Inferior parietal cortex (tissue), 1 donor: Measurements from ENCODE around the gene UBP1.
"Not testable (repeated sequence)": the region's sequence is repeated elsewhere in the genome, so short reads cannot be mapped to it uniquely, and the experiment has no call there.

Experiments used
- DNase-seq: peaks from one replicate; pipeline ENCODE4 v3.0.0-alpha.2; 2016; ENCODE audit errors: extremely low spot score

The UBP1 gene

GRCh38 chr3:33437556-33438283, 2.5 kb downstream of the UBP1 start:
- no peak for DNase-seq

GRCh38 chr3:33433843-33434242, 6.4 kb downstream of the UBP1 start:
- DNase-seq, result no peak

- no peak for DNase-seq
These were observed 9.6 kb downstream of the UBP1 start for GRCh38 chr3:33430571-33430970.

- DNase-seq, result no peak
These were observed 10.1 kb downstream of the UBP1 start for GRCh38 chr3:33430061-33430460.

- not testable (repeated sequence) for DNase-seq
These were observed 10.9 kb downstream of the UBP1 start for GRCh38 chr3:33429306-33429705.

GRCh38 chr3:33428734-33429133, 11.5 kb downstream of the UBP1 start:
- no peak for DNase-seq

GRCh38 chr3:33426630-33427317, 13.4 kb downstream of the UBP1 start:
- DNase-seq, result no peak

GRCh38 chr3:33426068-33426467, 14.1 kb downstream of the UBP1 start:
- DNase-seq, result no peak

GRCh38 chr3:33425453-33425852, 14.8 kb downstream of the UBP1 start:
- DNase-seq, result no peak

- no peak for DNase-seq
These were observed 15.4 kb downstream of the UBP1 start for GRCh38 chr3:33424606-33425452.

GRCh38 chr3:33420966-33421365, 19.2 kb downstream of the UBP1 start:
- DNase-seq, result no peak

- DNase-seq, result no peak
These were observed 20.3 kb downstream of the UBP1 start for GRCh38 chr3:33419948-33420347.

GRCh38 chr3:33417066-33417673, 23.0 kb downstream of the UBP1 start:
- no peak for DNase-seq

- DNase-seq, result not testable (repeated sequence)
These were observed 29.4 kb downstream of the UBP1 start for GRCh38 chr3:33410816-33411215.

- no peak for DNase-seq
These were observed 36.4 kb downstream of the UBP1 start for GRCh38 chr3:33403756-33404155.

GRCh38 chr3:33402936-33403335, 37.3 kb downstream of the UBP1 start:
- no peak for DNase-seq

- DNase-seq, result no peak
These were observed 38.4 kb downstream of the UBP1 start for GRCh38 chr3:33401781-33402180.

- DNase-seq, result no peak
These were observed 41.8 kb downstream of the UBP1 start for GRCh38 chr3:33398410-33398809.

- no peak for DNase-seq
These were observed 44.3 kb downstream of the UBP1 start for GRCh38 chr3:33395900-33396299.

- no peak for DNase-seq
These were observed 45.7 kb downstream of the UBP1 start for GRCh38 chr3:33394403-33395054.

- DNase-seq, result no peak
These were observed 47.5 kb downstream of the UBP1 start for GRCh38 chr3:33392703-33393125.

- no peak for DNase-seq
These were observed 48.1 kb downstream of the UBP1 start for GRCh38 chr3:33392144-33392543.
